ENCODE measurements around the gene PREPL.

DNA sequence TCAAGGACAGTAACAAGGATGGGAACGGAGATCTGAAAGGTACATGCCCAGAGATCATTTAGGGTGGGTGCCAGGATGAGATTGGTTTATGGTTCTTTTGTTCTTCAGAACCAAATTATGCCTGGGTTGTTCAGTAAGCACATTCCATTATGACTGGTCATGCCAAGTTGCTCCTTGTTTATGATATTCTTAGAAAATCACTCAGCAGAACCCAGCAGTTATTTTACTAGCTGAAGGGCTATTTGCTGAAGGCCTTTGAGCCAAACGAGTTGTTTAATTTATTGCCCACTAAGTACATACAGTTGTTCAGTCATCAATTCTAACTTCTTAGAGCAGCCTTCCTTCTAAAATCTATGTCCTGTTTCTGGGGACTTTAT, 85.4 kb downstream of the PREPL start:
- no peak for TF ChIP-seq RXRA (IDR thresholded peaks at IDR 0.05; ENCODE audit: insufficient read depth, low read depth, low read length)
- TF ChIP-seq YY1 (IDR thresholded peaks at IDR 0.05; ENCODE audit: low read depth, low read length), result no peak
- TF ChIP-seq, protein P1, sequence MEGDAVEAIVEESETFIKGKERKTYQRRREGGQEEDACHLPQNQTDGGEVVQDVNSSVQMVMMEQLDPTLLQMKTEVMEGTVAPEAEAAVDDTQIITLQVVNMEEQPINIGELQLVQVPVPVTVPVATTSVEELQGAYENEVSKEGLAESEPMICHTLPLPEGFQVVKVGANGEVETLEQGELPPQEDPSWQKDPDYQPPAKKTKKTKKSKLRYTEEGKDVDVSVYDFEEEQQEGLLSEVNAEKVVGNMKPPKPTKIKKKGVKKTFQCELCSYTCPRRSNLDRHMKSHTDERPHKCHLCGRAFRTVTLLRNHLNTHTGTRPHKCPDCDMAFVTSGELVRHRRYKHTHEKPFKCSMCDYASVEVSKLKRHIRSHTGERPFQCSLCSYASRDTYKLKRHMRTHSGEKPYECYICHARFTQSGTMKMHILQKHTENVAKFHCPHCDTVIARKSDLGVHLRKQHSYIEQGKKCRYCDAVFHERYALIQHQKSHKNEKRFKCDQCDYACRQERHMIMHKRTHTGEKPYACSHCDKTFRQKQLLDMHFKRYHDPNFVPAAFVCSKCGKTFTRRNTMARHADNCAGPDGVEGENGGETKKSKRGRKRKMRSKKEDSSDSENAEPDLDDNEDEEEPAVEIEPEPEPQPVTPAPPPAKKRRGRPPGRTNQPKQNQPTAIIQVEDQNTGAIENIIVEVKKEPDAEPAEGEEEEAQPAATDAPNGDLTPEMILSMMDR (IDR thresholded peaks at IDR 0.05; ENCODE audit: control extremely low read depth in 1 of 3, insufficient read depth in 1 of 3, low read depth in 1 of 3, low read length in 3 of 3), result no peak
- no peak for TF ChIP-seq POLR2A (IDR thresholded peaks at IDR 0.05; ENCODE audit: control extremely low read depth in 1 of 2, low read depth in 2 of 2, low read length in 2 of 2)
- no peak for TF ChIP-seq EP300 (IDR thresholded peaks at IDR 0.05; ENCODE audit: borderline replicate concordance in 1 of 2, low read depth in 2 of 2, low read length in 2 of 2)

All from H1 (cell line).